HG02852 (cell line): ENCODE results near the gene MMP2.

Experiments
- ATAC-seq: cut with Tn5 transposase; IDR thresholded peaks from one replicate; pipeline ENCODE4 v1.9.1; 2021; ENCODE audit warnings: mild to moderate bottlenecking, moderate library complexity; ENCODE audit not compliant: unreplicated experiment

MMP2 gene

GRCh38 chr16:55491691-55492090 is 12.7 kb downstream of the MMP2 start:
- no peak for ATAC-seq

- no peak for ATAC-seq
Observed at GRCh38 chr16:55492756-55493380, 13.9 kb downstream of the MMP2 start.

GRCh38 chr16:55494994-55495421 is 16.0 kb downstream of the MMP2 start:
- ATAC-seq, result no peak

GRCh38 chr16:55495616-55496289 is 16.8 kb downstream of the MMP2 start:
- no peak for ATAC-seq

GRCh38 chr16:55496509-55497145 is 17.6 kb downstream of the MMP2 start:
- ATAC-seq, result no peak

- no peak for ATAC-seq
Observed at GRCh38 chr16:55497558-55497957, 18.6 kb downstream of the MMP2 start.

GRCh38 chr16:55498101-55498500 is 19.1 kb downstream of the MMP2 start:
- no peak for ATAC-seq

GRCh38 chr16:55499281-55499680 is 20.3 kb downstream of the MMP2 start:
- no peak for ATAC-seq

- no peak for ATAC-seq
Observed at GRCh38 chr16:55499951-55500529, 21.0 kb downstream of the MMP2 start.

GRCh38 chr16:55500530-55501011 is 21.6 kb downstream of the MMP2 start:
- no peak for ATAC-seq

GRCh38 chr16:55501549-55502322 is 22.7 kb downstream of the MMP2 start:
- no peak for ATAC-seq

GRCh38 chr16:55502801-55503366 is 23.9 kb downstream of the MMP2 start:
- no peak for ATAC-seq

- no peak for ATAC-seq
Observed at GRCh38 chr16:55503726-55504550, 24.9 kb downstream of the MMP2 start.

GRCh38 chr16:55505333-55506015 is 26.5 kb downstream of the MMP2 start:
- no peak for ATAC-seq

- no peak for ATAC-seq
Observed at GRCh38 chr16:55506083-55506482, 27.1 kb downstream of the MMP2 start.

GRCh38 chr16:55506708-55507107 is 27.7 kb downstream of the MMP2 start:
- no peak for ATAC-seq

GRCh38 chr16:55508271-55508921 is 29.4 kb downstream of the MMP2 start:
- no peak for ATAC-seq
